RWPE1 (cell line): ENCODE measurements around the gene NAXE.

Source experiments
- CTCF ChIA-PET: fragments of 350-600 bp; sonication (Branson Sonifier 250); formaldehyde crosslinking; extraction: SDS; loops from one replicate; lab custom pipeline; 2021; lab: Yijun Ruan, JAX
- POLR2A ChIA-PET: fragments of 400-600 bp; formaldehyde crosslinking; extraction: SDS; loops from one replicate; lab custom pipeline; 2020; ENCODE audit warnings: antibody characterized with exemption; ENCODE audit not compliant: low non-redundant PET; lab: Yijun Ruan, JAX
- DNase-seq: peaks from one replicate; pipeline ENCODE4 v3.0.0; 2012; ENCODE audit warnings: low spot score
- H3K27ac ChIP-seq: fragments of 450-650 bp; 2 replicates; pipeline ENCODE4 v1.5.1; 2017
- CTCF ChIP-seq: fragments of 450-650 bp; conservative IDR thresholded peaks from 2 replicates; pipeline ENCODE4 v1.5.1; 2017; ENCODE audit warnings: low read depth, mild to moderate bottlenecking

The NAXE gene

DNA sequence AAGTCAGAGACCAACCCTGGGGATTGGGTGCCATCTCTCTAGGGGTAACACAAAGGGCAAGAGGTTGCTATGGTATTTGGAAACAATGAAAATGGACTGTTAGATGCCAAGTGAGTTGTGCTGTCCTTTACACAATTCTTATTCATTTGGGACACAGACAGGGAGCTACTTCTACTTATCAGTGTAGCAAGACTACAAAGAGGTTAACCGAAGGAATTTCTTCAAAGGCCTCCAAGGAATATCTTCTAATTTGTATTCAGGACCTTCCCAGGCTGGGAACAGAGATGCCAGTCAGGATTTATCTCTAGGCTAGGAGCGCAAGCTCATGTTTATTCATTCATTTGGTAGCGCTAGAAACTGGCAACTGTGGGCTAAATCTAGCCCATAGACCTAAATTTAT is 2.6 kb downstream of the NAXE start:
- POLR2A ChIA-PET = no interaction called here
- no peak for DNase-seq
- no peak for TF ChIP-seq CTCF
- CTCF ChIA-PET = interaction anchor here (0.6 to 1.0 kb wide), 2 partner anchors 30 to 48 kb away, joined by 5 to 6 read pairs; no protein-coding TSS in a partner anchor
- peak overlapping the region; percentile 79; the same call in 1 of the 2 replicates for H3K27ac ChIP-seq

DNA sequence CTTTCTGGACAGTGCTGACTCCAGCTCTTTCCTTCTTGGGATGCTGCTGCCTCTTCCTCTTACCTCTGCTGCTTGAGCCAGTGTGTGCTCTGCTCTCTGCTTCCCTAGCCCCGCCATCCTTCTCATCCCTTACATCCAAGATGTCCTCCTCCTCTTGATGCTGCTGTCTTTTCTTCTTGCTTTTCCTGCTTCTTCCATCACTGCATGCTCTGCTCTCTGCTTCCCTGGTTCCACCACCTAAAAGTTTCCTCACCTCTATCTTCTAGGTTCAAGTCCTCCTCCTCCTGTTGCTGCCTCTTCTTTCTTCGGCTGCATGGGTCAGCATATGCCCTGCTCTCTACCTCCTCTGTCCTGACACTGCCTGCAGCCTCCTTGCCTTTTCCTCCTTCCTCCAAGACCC is 3.4 kb downstream of the NAXE start:
- no peak for DNase-seq
- CTCF ChIA-PET = interaction anchor here (0.7 to 1.0 kb wide), 3 partner anchors 13 to 235 kb away, joined by 4 to 6 read pairs (median 6); no protein-coding TSS in a partner anchor
- POLR2A ChIA-PET = no interaction called here
- H3K27ac ChIP-seq = peak overlapping the region; percentile 39
- TF ChIP-seq CTCF = no peak

DNA sequence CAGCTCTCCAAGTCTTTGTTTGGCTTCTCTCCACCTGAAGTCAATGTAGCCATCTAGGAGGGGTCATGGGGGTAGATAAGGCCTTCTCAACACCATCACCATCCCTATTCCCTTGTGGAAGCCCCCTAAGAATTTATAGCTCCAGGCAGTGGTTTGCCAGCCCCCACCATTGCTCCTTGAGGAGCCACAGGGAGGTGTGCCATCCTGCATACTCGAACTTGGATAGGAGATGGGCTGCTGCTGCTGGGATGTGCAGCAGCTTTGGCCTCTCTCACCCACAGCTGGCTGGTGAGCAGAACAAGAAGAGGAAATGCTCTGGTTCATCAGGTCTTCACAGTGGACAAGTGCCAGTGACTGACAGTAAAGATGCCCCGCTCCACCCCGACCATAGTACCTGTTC is 4.8 kb downstream of the NAXE start:
- POLR2A ChIA-PET = interaction anchor here (0.6 to 1.6 kb wide), 2 partner anchors 9 to 43 kb away, joined by 3 to 6 read pairs; no protein-coding TSS in a partner anchor
- CTCF ChIA-PET = interaction anchor here (0.6 kb wide), 2 partner anchors 12 to 216 kb away, joined by 3 read pairs; no protein-coding TSS in a partner anchor
- no peak overlapping the region for H3K27ac ChIP-seq
- no peak for TF ChIP-seq CTCF
- DNase-seq = no peak

DNA sequence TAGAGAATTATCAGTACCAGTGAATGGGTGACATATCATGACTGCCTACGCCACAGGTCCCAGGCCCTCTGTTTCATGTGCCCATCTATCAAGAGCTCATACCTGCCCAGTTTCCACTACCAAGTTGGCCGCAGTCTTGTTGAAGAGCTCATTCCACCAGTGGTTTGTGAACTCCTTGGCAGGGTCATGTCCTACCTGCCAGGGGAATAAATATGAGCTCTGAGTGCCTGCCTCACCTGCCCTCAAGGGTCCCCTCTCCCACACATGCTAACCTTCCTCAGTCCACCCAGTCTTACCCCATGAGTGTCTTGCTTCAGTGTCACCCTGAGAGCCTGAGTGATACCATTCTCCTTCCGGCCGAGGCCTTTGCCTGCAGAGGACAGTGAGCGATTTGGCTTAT is 6.5 kb downstream of the NAXE start:
- TF ChIP-seq CTCF = no peak
- ChIA-PET POLR2A (no interaction called here), CTCF (interaction anchor here (0.6 kb wide), 1 partner anchor 10 kb away, joined by 3 read pairs; no protein-coding TSS in a partner anchor)
- H3K27ac ChIP-seq = no peak overlapping the region
- DNase-seq = no peak

GRCh38 chr1:156598731-156599432 is 7.3 kb downstream of the NAXE start:
- ChIA-PET CTCF (no interaction called here), POLR2A (no interaction called here)

GRCh38 chr1:156599811-156600210 is 8.2 kb downstream of the NAXE start:
- TF ChIP-seq CTCF = no peak
- ChIA-PET CTCF (interaction anchor here (0.6 kb wide), 1 partner anchor 106 kb away, joined by 4 read pairs; no protein-coding TSS in a partner anchor), POLR2A (no interaction called here)
- no peak for DNase-seq
- H3K27ac ChIP-seq = no peak overlapping the region

More at GRCh38 chr1:156598731-156599432, 7.3 kb downstream of the NAXE start:
- no peak for DNase-seq
- no peak for TF ChIP-seq CTCF
- no peak overlapping the region for H3K27ac ChIP-seq
